NCI-H128 (cell line): Measurements from ENCODE around the gene IRX2.

Source experiments
- DNase-seq: peaks from one replicate; lab custom pipeline; 2025; ENCODE audit not compliant: unreplicated experiment; lab: John Stamatoyannopoulos, UW

The IRX2 gene

GRCh38 chr5:2751592-2752021, at the start of gene IRX2:
Gene IRX2, minus strand, starts transcription at chr5:2751677. Its CDS starts 264 bp downstream, at chr5:2751413.
- peak; percentile 97 for DNase-seq

- no peak for DNase-seq
These were observed 48.6 kb upstream of the IRX2 start for GRCh38 chr5:2800035-2800434.

- DNase-seq: no peak
These were observed 46.5 kb upstream of the IRX2 start for GRCh38 chr5:2797981-2798380.

GRCh38 chr5:2797160-2797559, 45.7 kb upstream of the IRX2 start:
- peak; percentile 89 for DNase-seq

GRCh38 chr5:2783223-2783622, 31.7 kb upstream of the IRX2 start:
- DNase-seq: no peak

GRCh38 chr5:2782658-2783057, 31.2 kb upstream of the IRX2 start:
- DNase-seq: no peak

GRCh38 chr5:2780421-2781171, 29.1 kb upstream of the IRX2 start:
- no peak for DNase-seq

GRCh38 chr5:2779459-2779858, 28.0 kb upstream of the IRX2 start:
- DNase-seq: no peak

- DNase-seq: no peak
These were observed 25.1 kb upstream of the IRX2 start for GRCh38 chr5:2776337-2777302.

- DNase-seq: no peak
These were observed 21.9 kb upstream of the IRX2 start for GRCh38 chr5:2773327-2773726.

GRCh38 chr5:2767089-2767488, 15.6 kb upstream of the IRX2 start:
- DNase-seq: no peak

- DNase-seq: no peak
These were observed 13.1 kb upstream of the IRX2 start for GRCh38 chr5:2764581-2764980.

- DNase-seq: no peak
These were observed 12.0 kb upstream of the IRX2 start for GRCh38 chr5:2763533-2763794.

- DNase-seq: no peak
These were observed 11.5 kb upstream of the IRX2 start for GRCh38 chr5:2762744-2763532.

GRCh38 chr5:2761921-2762488, 10.5 kb upstream of the IRX2 start:
- DNase-seq: no peak

GRCh38 chr5:2759696-2760461, 8.4 kb upstream of the IRX2 start:
- no peak for DNase-seq

GRCh38 chr5:2759091-2759490, 7.6 kb upstream of the IRX2 start:
- no peak for DNase-seq

GRCh38 chr5:2758632-2759031, 7.2 kb upstream of the IRX2 start:
- no peak for DNase-seq

- no peak for DNase-seq
These were observed 6.3 kb upstream of the IRX2 start for GRCh38 chr5:2757563-2758351.
